HG02798 (cell line): ENCODE measurements around the gene TTYH1.
A peak's percentile ranks its signal among the peaks of the same experiment; 100 is the strongest.
"Not testable (repeated sequence)": the region's sequence is repeated elsewhere in the genome, so short reads cannot be mapped to it uniquely, and the experiment has no call there.

Experiments used
- ATAC-seq: cut with Tn5 transposase; IDR thresholded peaks from one replicate; pipeline ENCODE4 v1.9.1; 2021; ENCODE audit warnings: mild to moderate bottlenecking; ENCODE audit not compliant: unreplicated experiment, poor library complexity

Gene TTYH1

GRCh38 chr19:54436031-54436523, 20.8 kb downstream of the TTYH1 start:
- no peak for ATAC-seq

DNA sequence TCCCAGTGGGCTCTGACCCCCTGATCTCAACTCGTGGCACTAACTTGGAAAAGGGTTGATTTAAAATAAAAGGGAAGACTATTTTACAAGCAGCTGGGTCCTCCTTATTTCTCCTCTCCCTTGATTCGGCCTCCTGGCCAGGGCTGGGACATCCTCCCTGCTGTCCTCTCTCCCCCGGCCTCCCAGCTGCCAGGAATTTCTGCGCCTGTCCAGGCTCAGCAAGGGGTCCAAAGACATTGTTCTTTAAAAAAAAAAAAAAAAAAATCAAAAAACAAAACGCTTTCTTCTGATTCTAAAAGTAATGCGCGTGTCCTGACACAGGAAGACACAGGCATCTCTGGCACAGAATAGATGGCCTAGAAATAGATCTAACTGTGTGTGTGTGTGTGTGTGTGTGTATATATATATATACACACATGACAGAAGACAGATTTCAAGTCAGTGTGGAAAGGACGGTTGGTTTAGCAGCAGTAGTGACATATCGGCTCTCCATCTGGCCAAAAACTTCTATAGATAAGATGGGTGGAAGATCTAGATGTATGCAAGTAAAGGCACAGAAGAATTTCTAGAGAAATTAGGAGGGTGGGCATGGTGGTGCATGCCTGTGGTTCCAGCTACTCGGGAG, 21.5 kb downstream of the TTYH1 start:
- no peak for ATAC-seq

DNA sequence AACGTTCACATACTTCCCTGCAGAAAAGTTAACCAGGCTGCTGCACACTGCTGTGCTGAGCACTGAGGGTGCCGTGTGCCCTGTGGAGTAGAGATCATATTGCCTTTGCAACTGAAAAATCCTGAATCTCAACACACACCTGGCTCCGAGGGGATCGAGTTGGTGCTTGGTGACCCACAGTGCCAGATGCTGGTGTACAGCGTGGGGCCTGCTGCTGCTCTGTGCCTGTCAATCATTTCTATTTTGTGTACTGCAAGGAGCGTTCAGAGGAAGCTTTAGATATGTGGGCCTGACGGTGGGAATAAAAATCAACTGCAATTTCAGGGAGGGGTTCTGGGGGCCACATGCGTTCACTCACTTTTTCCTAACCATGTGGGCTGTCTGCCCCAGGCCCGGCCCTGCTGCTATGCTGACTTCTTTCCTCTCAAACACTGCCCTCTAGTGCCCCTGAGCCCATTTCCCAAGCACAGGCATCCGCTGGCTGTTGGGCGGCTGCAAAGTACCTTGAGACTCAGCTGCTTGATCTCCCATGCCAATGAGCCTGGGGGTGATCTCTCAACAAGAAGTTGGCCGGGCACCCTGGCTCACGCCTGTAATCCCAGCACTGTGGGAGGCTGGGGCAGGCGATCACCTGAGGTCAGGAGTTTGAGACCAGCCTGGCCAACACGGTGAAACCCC, 24.0 kb downstream of the TTYH1 start:
- no peak for ATAC-seq

GRCh38 chr19:54440641-54441040, 25.4 kb downstream of the TTYH1 start:
- no peak for ATAC-seq

- no peak for ATAC-seq
Measured at GRCh38 chr19:54444737-54445136, 29.5 kb downstream of the TTYH1 start.

DNA sequence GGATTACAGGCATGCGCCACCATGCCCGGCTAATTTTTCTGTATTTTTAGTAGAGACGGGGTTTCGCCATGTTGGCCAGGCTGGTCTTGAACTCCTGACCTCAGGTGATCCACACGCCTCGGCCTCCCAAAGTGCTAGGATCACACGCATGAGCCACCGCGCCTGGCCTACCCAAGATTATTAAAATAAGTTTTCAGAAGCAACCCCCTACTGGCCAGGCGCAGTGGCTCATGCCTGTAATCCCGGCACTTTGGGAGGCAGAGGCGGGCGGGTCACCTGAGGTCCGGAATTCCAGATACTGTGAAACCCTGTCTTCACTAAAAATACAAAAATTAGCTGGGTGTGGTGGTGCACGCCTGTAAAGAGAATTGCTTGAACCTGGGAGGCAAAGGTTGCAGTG, 31.1 kb downstream of the TTYH1 start:
- ATAC-seq, result not testable (repeated sequence)

- ATAC-seq, result no peak
Measured at GRCh38 chr19:54448040-54448773, 32.9 kb downstream of the TTYH1 start.

DNA sequence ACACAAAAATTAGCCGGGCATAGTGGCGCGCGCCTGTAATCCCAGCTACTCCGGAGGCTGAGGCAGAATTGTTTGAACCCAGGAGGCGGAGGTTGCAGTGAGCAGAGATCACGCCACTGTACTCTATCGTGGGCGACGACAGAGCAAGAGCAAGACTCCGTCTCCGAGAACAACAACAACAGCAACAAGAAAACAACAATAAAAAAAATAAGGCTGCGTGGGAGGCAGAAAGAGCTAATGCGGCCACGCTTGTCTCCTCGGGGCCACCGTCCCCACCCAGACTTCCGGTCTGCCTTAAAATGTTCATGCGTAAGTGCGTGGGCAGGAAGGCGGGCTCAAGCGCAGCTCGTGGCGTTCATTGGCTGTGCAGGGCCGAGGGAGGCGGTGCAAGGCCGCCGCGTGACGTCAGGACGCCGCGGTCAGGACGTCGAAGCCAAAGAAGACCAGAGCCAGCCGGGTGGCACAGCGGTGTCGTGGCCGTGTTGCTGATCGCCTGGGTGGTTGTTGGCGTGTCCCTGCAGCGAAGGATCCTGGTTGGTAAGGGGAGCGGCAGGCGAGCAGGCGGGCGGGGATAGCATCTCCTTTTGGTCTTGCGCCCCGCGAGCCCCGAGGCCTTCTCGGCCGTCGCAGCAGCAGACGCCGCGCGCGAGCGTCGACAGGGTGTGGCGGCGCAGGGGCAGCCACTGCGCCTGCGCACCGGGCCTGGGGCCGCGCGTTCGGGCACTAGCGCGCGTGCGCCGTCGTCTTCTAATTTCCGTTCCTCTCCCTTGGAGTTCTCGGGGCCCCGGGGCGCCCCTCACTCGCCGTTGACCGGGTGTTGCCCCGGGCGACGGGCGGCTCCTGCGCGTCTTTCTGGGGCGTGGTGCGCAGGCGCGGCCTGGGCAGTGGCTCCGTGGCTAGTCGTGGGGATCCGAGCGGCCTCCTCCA, 33.8 kb downstream of the TTYH1 start, which contains the start of gene LENG8:
Gene LENG8 (plus strand): TSS at position 426 of the 927 bp plus-strand sequence. CDS start 2,146 bp downstream, outside the sequence.
- peak; percentile 90 for ATAC-seq

- ATAC-seq, result no peak
Measured at GRCh38 chr19:54449701-54450069, 34.4 kb downstream of the TTYH1 start.

DNA sequence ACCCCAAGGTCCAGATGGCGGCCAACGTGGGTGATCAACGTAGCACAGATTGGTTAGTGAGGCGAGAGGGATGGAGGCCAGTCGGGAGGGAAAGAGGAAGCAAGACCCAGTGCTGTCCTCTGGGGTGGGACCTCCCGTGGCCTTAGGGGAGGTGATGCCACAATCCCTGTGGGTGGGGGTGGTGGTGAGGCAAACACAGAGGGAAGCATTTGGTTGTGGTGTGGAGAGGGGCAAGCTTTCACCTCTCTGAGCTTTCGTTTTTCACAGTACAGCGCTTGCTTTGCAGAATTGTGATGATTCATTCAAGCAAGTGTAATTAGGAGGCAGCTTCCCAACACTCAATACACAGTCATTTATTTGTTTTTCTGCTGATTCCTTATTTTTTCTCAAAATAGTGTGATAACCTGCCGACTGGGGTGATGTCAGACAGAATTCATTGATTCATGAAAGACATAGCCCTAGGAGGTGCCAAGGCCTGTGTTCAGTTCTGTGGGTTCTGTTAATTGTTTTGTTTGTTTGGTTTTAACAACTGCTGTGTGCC, 36.1 kb downstream of the TTYH1 start:
- no peak for ATAC-seq

DNA sequence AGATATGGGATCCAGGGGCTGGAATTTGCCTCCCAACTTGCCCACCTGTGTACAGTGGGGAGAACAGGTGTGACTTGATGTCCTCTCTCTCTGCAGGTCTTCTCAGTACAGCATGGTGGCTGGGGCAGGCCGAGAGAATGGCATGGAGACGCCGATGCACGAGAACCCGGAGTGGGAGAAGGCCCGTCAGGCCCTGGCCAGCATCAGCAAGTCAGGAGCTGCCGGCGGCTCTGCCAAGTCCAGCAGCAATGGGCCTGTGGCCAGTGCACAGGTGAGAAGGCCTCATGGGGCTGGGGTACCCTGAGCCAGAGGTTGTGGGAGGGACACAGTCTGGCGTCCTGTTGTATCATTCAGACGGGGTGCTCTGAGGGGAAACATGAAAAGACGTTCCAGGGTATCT, 36.7 kb downstream of the TTYH1 start:
- ATAC-seq, result no peak

DNA sequence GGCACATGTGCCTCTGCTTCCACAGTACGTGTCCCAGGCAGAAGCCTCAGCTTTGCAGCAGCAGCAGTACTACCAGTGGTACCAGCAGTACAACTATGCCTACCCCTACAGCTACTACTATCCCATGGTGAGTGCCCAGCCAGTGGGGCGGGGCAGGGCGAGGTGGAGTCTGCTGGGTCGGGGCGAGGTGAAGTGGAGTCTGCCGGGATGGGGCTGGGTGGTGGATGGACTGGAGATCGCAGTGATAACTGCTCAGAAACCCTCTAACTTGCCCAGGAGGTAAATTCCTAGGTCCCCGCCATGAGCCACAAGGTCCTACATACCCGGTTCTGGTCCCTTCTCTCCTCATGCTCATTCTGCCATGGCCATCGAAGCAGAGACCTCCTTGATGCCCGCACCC, 37.4 kb downstream of the TTYH1 start:
- no peak for ATAC-seq

GRCh38 chr19:54453921-54454780, 38.9 kb downstream of the TTYH1 start:
- no peak for ATAC-seq

DNA sequence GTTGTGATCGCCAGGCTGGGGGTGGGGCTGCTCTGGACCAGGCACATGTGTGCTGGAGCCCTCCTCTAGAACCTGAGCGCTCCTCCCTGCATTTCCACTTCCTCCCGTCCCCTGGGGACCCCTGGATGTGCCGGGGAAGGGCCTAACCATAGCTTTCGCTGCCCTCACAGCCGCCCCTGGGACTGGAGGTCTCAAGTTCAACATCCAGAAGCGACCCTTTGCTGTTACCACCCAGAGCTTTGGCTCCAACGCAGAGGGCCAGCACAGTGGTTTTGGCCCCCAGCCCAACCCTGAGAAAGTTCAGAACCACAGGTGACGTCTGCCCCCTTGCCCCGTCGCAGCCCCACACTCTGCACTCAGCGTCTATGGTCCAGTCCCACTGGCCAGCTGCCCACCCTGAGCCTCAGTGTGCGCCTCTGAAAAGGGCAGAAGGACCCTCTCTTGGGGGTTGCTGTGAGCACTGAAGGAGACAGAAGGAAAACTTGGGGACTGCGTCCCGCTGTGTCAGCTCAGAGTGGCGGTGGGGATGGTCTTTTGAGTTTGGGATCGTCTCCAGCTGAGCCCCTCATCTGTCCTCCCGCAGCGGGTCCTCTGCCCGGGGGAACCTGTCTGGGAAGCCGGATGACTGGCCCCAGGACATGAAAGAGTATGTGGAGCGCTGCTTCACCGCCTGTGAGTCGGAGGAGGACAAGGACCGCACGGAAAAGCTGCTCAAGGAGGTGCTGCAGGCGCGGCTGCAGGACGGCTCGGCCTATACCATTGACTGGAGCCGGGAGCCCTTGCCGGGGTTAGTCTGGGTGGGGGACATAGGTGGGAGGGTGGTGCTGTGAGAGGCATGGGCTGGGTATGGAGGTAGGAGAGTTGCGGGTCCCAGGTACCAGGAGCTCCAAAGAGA, 39.8 kb downstream of the TTYH1 start:
- ATAC-seq, result no peak

GRCh38 chr19:54455786-54456422, 40.6 kb downstream of the TTYH1 start:
- no peak for ATAC-seq

DNA sequence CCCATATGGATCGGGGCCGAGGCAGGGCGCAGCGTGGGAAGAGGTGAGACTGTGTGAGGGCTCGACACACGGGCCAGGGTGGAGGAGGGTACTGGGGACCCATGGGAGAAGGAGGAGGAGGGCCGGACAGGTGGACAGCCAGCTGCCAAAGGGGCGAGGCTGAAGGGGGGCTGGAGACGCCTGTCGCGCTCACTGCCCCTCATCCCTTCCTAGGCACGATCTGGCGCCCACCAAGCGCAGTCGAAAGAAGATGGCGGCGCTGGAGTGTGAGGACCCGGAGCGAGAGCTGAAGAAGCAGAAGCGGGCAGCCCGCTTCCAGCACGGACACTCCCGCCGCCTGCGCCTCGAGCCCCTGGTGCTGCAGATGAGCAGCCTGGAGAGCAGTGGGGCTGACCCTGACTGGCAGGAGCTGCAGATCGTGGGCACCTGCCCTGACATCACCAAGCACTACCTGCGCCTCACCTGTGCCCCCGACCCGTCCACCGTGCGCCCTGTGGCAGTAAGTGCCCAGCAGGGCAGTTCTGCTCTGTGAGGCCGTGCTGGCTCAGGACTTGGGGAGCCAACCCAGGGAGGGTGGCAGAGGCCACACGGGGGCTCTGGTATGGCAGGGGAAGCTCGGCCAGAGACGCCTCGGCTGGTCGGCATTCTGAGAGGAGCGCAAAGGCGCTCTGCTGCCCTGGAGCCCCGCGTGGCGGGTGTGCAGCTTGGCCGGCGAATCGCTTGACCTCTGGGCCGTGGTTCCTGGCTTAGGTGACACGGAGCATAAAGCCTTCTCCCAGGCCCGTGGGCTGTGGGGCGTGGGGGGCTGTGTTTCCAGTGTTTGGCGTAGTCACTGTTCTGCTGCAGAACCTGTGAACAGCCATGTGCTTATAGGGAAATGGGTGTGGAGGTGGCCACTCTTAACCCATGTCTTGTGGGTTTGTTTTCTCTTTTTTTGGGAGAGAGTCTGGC, 41.4 kb downstream of the TTYH1 start:
- no peak for ATAC-seq
